Liver (tissue), 9 donors: Measurements from ENCODE around the gene CLIC3. TPM values are rescaled to one million over a fixed set of nuclear protein-coding genes. Genes with fewer than 3 reads are reported as not detected.

Experiments
- DNase-seq: peaks from one replicate; pipeline ENCODE4 v3.0.0-alpha.2; 2017; ENCODE audit warnings: low spot score
- H3K27ac ChIP-seq, 2 donors: one replicate each; pipeline ENCODE4 v1.7.0; 2013; ENCODE audit warnings: inconsistent platforms in 2 of 2, low read length in 2 of 2, control low read depth in 1 of 2, low read depth in 1 of 2, mild to moderate bottlenecking in 1 of 2
- H3K27me3 ChIP-seq, 4 donors: one replicate each; pipeline versions ENCODE4 v1.6.1 to v1.7.0; 2013; ENCODE audit warnings: low read length in 3 of 4, inconsistent platforms in 1 of 4, mild to moderate bottlenecking in 1 of 4, moderate library complexity in 1 of 4; ENCODE audit not compliant: control insufficient read depth in 4 of 4, insufficient read depth in 4 of 4
- H3K36me3 ChIP-seq, 4 donors: one replicate each; pipeline versions ENCODE4 v1.6.1 to v1.7.0; 2013; ENCODE audit warnings: low read length in 3 of 4, mild to moderate bottlenecking in 3 of 4, low read depth in 1 of 4, moderate library complexity in 1 of 4; ENCODE audit not compliant: control insufficient read depth in 4 of 4, insufficient read depth in 3 of 4
- H3K4me1 ChIP-seq, 4 donors: one replicate each; pipeline versions ENCODE4 v1.6.1 to v1.7.0; 2013; ENCODE audit warnings: low read length in 3 of 4, mild to moderate bottlenecking in 3 of 4, moderate library complexity in 1 of 4; ENCODE audit not compliant: control insufficient read depth in 4 of 4, insufficient read depth in 4 of 4
- H3K4me3 ChIP-seq, 3 donors: one replicate each; pipeline versions ENCODE4 v1.6.1 to v1.7.0; 2013; ENCODE audit warnings: low read length in 3 of 3, control low read depth in 1 of 3, low read depth in 1 of 3, mild to moderate bottlenecking in 1 of 3
- H3K9ac ChIP-seq, 2 donors: one replicate each; pipeline ENCODE4 v1.7.0; 2013; ENCODE audit warnings: low read length in 2 of 2, mild to moderate bottlenecking in 2 of 2, moderate library complexity in 2 of 2, control low read depth in 1 of 2, low read depth in 1 of 2
- H3K9me3 ChIP-seq, 4 donors: one replicate each; pipeline versions ENCODE4 v1.6.1 to v1.7.0; 2013; ENCODE audit warnings: low read length in 3 of 4; ENCODE audit not compliant: control insufficient read depth in 4 of 4
- EGR1 ChIP-seq, 2 donors: IDR thresholded peaks; 2 replicates each; pipeline ENCODE4 v1.6.1; 2016 to 2018; ENCODE audit warnings: antibody characterized with exemption in 2 of 2, low read depth in 2 of 2
- FOXA1 ChIP-seq: IDR thresholded peaks from 2 replicates; pipeline ENCODE4 v1.6.1; 2016; ENCODE audit warnings: antibody characterized with exemption
- FOXA2 ChIP-seq: IDR thresholded peaks from 2 replicates; pipeline ENCODE4 v1.6.1; 2016; ENCODE audit warnings: antibody characterized with exemption
- GABPA ChIP-seq, 2 donors: IDR thresholded peaks in 1 of 2; conservative IDR thresholded peaks in 1 of 2; 2 replicates each; pipeline ENCODE4 v1.6.1; 2016; ENCODE audit warnings: antibody characterized with exemption in 2 of 2, mild to moderate bottlenecking in 1 of 2, moderate library complexity in 1 of 2
- HNF4A ChIP-seq, 2 donors: conservative IDR thresholded peaks; 2 replicates each; pipeline ENCODE4 v1.6.1; 2016; ENCODE audit warnings: antibody characterized with exemption in 2 of 2, mild to moderate bottlenecking in 2 of 2
- HNF4G ChIP-seq: IDR thresholded peaks from 2 replicates; pipeline ENCODE4 v1.6.1; 2016; ENCODE audit warnings: antibody characterized with exemption
- JUND ChIP-seq, 2 donors: IDR thresholded peaks; 2 replicates each; pipeline ENCODE4 v1.6.1; 2016; ENCODE audit warnings: antibody characterized with exemption in 2 of 2
- MAX ChIP-seq: IDR thresholded peaks from 2 replicates; pipeline ENCODE4 v1.6.1; 2016; ENCODE audit warnings: antibody characterized with exemption
- RAD21 ChIP-seq, 2 donors: IDR thresholded peaks; 2 replicates each; pipeline ENCODE4 v1.6.1; 2016; ENCODE audit warnings: antibody characterized with exemption in 2 of 2, mild to moderate bottlenecking in 2 of 2
- RXRA ChIP-seq, 2 donors: IDR thresholded peaks; 2 replicates each; pipeline ENCODE4 v1.6.1; 2017 to 2018; ENCODE audit warnings: antibody characterized with exemption in 2 of 2, mild to moderate bottlenecking in 1 of 2
- TAF1 ChIP-seq: conservative IDR thresholded peaks from 2 replicates; pipeline ENCODE4 v1.6.1; 2016; ENCODE audit warnings: antibody characterized with exemption, mild to moderate bottlenecking
- YY1 ChIP-seq: IDR thresholded peaks from 2 replicates; pipeline ENCODE4 v1.6.1; 2016; ENCODE audit warnings: antibody characterized with exemption, mild to moderate bottlenecking
- WGBS: extraction: QIAGEN DNeasy Blood & Tissue Kit; methylation state at CpG from one replicate; pipeline ENCODE4 v1.1.7; 2013; 5-methylcytosine and 5-hydroxymethylcytosine counted together
- polyA plus RNA-seq, 2 donors: library from polyadenylated mRNA; stranded (reverse) in 1 of 2; unstranded in 1 of 2; fragments of 200-250 nt in 1 of 2; fragments of >200 nt in 1 of 2; fragmentation: Nextera tagmentation in 1 of 2; extraction: Ambion mirVana in 1 of 2; gene quantifications; one replicate each; pipeline versions ENCODE4 v1.2.1 to v1.2.3, GENCODE V29; 2013 to 2015
- total RNA-seq, 2 donors: library from RNA; depleted of rRNA; stranded (reverse); fragments of >200 nt; gene quantifications; one replicate each; pipeline ENCODE4 v1.2.3, GENCODE V29; 2014
- TF ChIP-seq, protein P1 (sequence below): fragments of 150-350 bp; IDR thresholded peaks from 2 replicates; pipeline ENCODE4 v1.5.1; 2017; ENCODE audit warnings: improper control_type of control experiment, low read depth, low read length; ENCODE audit not compliant: missing input control
- TF ChIP-seq, protein P2 (sequence below): IDR thresholded peaks from 2 replicates; pipeline ENCODE4 v1.6.1; 2016; ENCODE audit warnings: antibody characterized with exemption
- TF ChIP-seq, protein P3 (sequence below): IDR thresholded peaks from 2 replicates; pipeline ENCODE4 v1.6.1; 2016; ENCODE audit warnings: antibody characterized with exemption
- TF ChIP-seq, protein P4 (sequence below): IDR thresholded peaks from 2 replicates; pipeline ENCODE4 v1.6.1; 2016; ENCODE audit warnings: antibody characterized with exemption, mild to moderate bottlenecking
- donor health status: healthy.
- donor health status: healthy.
- donor health status: healthy.
- donor health status: healthy.
- donor health status: healthy.

CLIC3 gene
- total and polyA plus RNA-seq, 4 donors, result 0.33 to 0.83 (median 0.40) TPM

DNA sequence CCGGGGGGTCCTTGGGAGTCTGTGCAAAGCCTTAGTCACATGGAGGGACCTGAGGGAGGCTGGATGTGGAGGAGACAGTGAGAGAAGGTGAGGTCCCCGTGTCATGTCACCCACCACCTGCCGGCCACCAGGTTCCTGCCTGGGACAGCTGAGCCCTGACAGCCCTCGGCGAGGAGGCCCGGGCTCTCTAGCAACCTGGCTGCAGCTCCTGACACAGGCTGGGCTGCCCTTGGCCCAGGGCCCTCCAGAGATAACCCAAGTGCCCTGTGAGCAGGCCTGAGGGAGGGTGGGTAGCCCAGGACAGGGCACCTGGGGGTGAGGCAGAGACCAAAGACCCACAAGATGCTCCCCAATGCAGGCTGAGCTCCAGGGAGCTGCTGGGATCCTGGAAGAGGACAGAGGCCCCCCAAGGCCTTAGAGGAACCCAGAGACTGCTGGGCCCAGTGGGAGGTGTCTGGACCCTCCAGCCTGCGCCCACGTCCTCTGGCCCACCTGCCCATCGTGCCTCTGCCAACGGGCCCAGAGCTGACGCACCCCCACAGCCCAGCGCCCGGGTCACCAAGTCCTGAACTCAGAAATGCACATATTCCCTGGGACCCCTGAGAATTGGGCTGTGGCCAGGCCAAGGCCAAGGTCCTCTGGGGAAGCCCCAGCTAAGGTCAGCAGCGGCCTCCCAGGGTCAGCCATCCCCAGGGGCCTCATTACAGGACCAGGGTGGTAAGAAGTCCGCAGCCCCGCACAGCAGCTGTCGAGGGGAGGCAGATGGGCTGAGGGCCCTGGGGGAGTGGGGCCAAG is 27.8 kb downstream of the CLIC3 start:
- WGBS, result 81% methylated on average over 17 of the region's 17 CpGs
- no peak for DNase-seq
- TF ChIP-seq RAD21 (IDR thresholded peaks at IDR 0.05) (no peak), YY1 (no peak), TAF1 (no peak)

DNA sequence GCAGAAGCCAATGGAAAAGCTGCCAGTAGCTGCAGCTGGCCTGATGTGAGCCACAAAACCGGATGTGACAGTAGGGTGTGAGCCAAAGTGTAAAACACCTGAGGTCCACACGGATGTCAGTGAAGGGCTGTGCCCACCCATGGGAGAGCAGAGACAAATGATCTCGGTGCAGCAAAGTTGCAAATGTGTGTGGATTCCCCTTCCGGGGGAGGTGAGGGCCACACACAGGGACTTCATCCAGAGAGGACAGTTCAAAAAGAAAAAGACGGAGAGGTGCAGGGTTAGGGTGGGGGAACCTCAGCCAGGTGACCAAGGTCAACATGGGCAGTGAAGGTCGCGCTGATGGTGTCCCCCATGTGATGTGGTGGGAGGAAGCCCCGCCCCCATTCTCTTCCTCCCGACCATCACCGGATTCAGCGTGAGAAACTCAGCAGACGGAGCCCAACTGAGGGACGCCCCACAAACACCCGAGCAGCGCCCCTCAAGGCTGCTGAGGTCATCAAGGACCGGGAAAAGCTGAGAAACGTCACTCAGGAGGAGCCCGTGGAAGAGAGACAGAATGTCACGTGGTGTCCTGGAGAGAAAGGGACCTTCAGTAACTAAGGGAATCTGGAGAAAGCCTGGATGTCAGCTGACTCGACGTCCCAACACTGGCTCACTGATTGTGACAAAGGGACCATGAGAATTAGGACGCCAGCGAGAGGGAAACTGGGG is 30.4 kb downstream of the CLIC3 start:
- H3K4me3 ChIP-seq, result no peak overlapping the region
- no peak for DNase-seq

More for the DNA sequence above, 27.8 kb downstream of the CLIC3 start:
- Histone ChIP-seq H3K27ac (no peak overlapping the region), H3K9me3 (no peaks in the 10 kb centered on the region), H3K36me3 (no peaks in the 10 kb centered on the region), H3K9ac (no peak overlapping the region), H3K4me3 (no peak overlapping the region), H3K27me3 (no peaks in the 10 kb centered on the region), H3K4me1 (peaks cover 0 to 2% (median 0%) of the 10 kb centered on the region in 4 donors)

More for the DNA sequence above, 30.4 kb downstream of the CLIC3 start:
- no peak overlapping the region for H3K9ac ChIP-seq
- TF ChIP-seq FOXA1 (no peak), HNF4A (conservative IDR thresholded peaks at IDR 0.05) (no peak), FOXA2 (no peak), GABPA (IDR thresholded peaks at IDR 0.05 in 1 of 2, conservative IDR thresholded peaks at IDR 0.05 in 1 of 2) (no peak), TAF1 (no peak), EGR1 (IDR thresholded peaks at IDR 0.05; ENCODE audit: low read depth in 2 of 2) (no peak), HNF4G (no peak), RXRA (IDR thresholded peaks at IDR 0.05) (no peak), YY1 (no peak), RAD21 (IDR thresholded peaks at IDR 0.05) (no peak), JUND (IDR thresholded peaks at IDR 0.05) (no peak), MAX (no peak)
- TF ChIP-seq, protein P1, sequence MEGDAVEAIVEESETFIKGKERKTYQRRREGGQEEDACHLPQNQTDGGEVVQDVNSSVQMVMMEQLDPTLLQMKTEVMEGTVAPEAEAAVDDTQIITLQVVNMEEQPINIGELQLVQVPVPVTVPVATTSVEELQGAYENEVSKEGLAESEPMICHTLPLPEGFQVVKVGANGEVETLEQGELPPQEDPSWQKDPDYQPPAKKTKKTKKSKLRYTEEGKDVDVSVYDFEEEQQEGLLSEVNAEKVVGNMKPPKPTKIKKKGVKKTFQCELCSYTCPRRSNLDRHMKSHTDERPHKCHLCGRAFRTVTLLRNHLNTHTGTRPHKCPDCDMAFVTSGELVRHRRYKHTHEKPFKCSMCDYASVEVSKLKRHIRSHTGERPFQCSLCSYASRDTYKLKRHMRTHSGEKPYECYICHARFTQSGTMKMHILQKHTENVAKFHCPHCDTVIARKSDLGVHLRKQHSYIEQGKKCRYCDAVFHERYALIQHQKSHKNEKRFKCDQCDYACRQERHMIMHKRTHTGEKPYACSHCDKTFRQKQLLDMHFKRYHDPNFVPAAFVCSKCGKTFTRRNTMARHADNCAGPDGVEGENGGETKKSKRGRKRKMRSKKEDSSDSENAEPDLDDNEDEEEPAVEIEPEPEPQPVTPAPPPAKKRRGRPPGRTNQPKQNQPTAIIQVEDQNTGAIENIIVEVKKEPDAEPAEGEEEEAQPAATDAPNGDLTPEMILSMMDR, result no peak
- TF ChIP-seq, protein P2, sequence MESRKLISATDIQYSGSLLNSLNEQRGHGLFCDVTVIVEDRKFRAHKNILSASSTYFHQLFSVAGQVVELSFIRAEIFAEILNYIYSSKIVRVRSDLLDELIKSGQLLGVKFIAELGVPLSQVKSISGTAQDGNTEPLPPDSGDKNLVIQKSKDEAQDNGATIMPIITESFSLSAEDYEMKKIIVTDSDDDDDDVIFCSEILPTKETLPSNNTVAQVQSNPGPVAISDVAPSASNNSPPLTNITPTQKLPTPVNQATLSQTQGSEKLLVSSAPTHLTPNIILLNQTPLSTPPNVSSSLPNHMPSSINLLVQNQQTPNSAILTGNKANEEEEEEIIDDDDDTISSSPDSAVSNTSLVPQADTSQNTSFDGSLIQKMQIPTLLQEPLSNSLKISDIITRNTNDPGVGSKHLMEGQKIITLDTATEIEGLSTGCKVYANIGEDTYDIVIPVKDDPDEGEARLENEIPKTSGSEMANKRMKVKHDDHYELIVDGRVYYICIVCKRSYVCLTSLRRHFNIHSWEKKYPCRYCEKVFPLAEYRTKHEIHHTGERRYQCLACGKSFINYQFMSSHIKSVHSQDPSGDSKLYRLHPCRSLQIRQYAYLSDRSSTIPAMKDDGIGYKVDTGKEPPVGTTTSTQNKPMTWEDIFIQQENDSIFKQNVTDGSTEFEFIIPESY, result no peak
- TF ChIP-seq, protein P3, sequence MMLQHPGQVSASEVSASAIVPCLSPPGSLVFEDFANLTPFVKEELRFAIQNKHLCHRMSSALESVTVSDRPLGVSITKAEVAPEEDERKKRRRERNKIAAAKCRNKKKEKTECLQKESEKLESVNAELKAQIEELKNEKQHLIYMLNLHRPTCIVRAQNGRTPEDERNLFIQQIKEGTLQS, result no peak
- TF ChIP-seq, protein P4, sequence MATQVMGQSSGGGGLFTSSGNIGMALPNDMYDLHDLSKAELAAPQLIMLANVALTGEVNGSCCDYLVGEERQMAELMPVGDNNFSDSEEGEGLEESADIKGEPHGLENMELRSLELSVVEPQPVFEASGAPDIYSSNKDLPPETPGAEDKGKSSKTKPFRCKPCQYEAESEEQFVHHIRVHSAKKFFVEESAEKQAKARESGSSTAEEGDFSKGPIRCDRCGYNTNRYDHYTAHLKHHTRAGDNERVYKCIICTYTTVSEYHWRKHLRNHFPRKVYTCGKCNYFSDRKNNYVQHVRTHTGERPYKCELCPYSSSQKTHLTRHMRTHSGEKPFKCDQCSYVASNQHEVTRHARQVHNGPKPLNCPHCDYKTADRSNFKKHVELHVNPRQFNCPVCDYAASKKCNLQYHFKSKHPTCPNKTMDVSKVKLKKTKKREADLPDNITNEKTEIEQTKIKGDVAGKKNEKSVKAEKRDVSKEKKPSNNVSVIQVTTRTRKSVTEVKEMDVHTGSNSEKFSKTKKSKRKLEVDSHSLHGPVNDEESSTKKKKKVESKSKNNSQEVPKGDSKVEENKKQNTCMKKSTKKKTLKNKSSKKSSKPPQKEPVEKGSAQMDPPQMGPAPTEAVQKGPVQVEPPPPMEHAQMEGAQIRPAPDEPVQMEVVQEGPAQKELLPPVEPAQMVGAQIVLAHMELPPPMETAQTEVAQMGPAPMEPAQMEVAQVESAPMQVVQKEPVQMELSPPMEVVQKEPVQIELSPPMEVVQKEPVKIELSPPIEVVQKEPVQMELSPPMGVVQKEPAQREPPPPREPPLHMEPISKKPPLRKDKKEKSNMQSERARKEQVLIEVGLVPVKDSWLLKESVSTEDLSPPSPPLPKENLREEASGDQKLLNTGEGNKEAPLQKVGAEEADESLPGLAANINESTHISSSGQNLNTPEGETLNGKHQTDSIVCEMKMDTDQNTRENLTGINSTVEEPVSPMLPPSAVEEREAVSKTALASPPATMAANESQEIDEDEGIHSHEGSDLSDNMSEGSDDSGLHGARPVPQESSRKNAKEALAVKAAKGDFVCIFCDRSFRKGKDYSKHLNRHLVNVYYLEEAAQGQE, result no peak
- H3K4me1 ChIP-seq, result peaks cover 0 to 2% (median 0%) of the 10 kb centered on the region in 4 donors
- no peaks in the 10 kb centered on the region for H3K9me3 ChIP-seq
- no peaks in the 10 kb centered on the region for H3K36me3 ChIP-seq
- no peaks in the 10 kb centered on the region for H3K27me3 ChIP-seq
- WGBS, result 28% methylated on average over 23 of the region's 23 CpGs
- H3K27ac ChIP-seq, result no peak overlapping the region
